T-helper 9 cell (primary cell): ENCODE data around the gene STXBP6.

Source experiments
- DNase-seq: peaks from one replicate; pipeline ENCODE4 v3.0.0-alpha.2; 2020
- total RNA-seq, 2 donors: gene quantifications; one replicate each; lab custom pipeline; 2026; lab: John Stamatoyannopoulos, UW

Gene STXBP6
- 0 reads per million in 2 donors for total RNA-seq

DNA sequence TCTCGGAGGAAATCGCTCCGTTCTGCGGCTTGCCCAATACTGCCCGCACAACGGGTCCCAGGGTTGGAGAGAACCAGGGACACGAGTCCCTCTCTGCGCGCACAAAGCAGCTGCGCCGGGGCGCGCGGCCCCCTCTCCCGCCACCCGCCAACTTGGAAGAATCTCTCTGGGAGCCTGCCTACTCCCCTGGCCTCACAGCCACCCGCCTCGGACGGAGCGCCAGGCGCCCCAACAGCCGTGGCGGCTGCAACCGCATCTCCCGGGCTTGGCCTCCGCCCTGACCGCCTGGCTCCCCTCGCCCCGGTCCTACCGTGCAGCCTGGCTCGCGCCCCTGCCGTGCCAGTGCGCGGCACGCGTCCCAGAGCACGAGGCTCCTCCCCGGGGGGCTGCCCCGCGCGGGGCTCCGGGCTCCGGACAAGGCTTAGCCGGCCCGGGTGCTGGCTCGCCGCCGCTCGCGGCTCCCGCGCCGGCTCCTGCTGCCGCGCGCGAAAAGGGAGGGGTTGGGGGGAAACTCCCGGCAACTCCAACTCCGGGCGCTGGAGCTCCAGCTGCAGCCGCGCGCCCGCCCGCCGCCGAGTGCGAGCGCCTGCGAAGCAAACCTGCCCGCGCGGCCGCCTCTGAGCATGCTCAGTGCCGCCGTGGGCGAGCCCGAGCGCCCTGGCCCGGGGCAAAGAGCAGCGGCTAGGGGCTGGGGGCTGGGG lies at the start of gene STXBP6:
TSS of gene STXBP6 (minus strand) at position 580 of the 701 bp plus-strand sequence. CDS start 75,329 bp downstream, outside the sequence.
- no peak for DNase-seq

GRCh38 chr14:25097120-25097519 lies 47.2 kb upstream of the STXBP6 start:
- DNase-seq: no peak

DNA sequence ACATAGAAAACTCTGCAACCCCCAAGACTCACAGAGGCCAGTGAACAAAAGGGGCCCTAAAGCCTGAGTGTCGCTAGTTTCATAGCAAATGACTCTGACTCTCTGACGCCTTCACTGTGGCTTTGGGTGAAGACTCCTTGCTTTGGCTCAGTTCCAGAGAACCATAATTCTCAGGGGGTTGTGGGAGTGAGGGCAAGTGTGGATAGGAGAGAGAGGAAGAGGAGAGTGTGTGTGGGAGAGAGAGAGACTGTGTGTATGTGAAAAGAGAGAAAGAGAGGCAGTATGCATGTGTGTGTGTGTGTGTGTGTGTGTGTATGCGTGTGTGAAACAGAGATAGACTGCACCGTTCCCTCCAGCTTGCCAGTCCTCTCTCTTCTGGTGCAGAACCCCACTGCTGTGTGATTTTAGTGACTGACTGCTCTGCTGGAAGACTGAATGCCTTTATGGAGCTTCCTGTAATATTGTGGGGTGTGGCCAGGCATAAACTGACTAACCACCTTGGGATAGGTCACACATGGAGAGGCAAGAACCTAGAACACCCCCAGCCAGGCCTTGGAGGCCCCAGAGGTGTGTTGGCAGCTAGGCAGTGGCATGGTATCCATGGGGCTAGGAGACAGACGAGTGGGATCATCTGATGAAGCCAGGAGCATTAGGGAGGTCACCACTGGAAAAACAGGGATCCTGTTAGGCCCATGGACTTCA lies 45.9 kb upstream of the STXBP6 start:
- no peak for DNase-seq

- no peak for DNase-seq
Observed at GRCh38 chr14:25094171-25094907, 44.4 kb upstream of the STXBP6 start.

DNA sequence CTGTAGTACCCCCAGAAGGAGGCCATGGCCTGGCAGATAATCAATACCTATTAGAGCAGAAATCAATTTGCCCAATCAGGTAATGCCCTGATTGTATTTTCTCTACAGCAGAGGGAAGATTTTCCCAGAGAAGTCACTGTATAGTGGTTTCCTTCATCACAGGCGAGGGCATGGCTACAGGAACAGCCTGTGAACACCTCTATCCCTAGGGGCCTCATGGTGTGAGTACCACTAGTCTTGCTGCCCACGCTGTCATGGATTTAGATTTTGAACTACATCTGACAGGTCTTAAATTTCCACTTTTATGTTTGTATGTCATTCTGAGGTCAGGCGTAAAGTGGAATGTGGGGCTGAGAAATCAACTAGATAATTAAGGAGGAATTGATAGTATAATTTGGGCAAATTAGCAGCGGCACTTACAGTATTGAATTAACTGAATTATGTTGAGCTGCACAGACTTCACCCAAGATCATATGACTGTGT lies 42.4 kb upstream of the STXBP6 start:
- DNase-seq: no peak

DNA sequence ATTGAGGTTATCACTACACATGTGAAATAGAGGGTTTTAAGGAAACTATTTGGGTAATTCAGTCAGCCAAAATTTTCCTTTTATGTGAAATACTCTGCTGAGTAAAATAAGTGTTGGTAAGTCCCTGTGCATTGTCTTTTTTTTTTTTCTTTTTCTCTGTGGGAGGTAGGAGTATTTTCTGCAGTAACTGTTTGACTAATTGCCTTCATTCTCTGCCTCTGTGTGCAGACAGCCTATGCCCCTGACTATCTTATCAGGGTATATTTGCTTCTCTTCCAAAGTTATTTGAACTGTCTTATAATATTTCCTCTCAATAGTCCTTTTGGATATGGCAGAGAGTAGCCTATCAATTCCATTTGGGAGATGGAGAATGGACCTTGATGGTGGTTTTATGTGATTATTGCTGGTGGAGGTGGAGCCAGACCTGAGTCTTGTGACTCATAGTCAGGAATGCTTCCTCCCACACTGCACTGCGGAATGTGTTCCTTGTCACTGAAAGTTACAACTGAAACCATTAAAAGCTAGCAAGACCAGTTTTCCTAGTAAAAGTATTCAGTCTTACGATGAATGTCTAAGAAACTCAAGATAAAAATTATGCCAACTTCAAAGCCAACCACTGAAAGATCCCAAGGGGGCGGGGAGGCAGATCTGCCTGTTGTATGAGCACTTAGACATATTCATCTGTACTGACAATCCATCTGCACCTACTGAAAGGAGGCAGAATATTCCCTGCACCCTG lies 40.9 kb upstream of the STXBP6 start:
- DNase-seq: no peak

GRCh38 chr14:25090256-25090655 lies 40.3 kb upstream of the STXBP6 start:
- no peak for DNase-seq

GRCh38 chr14:25089496-25089895 lies 39.5 kb upstream of the STXBP6 start:
- no peak for DNase-seq

GRCh38 chr14:25086821-25087396 lies 37.0 kb upstream of the STXBP6 start:
- no peak for DNase-seq

- DNase-seq: no peak
Observed at GRCh38 chr14:25086081-25086480, 36.1 kb upstream of the STXBP6 start.

DNA sequence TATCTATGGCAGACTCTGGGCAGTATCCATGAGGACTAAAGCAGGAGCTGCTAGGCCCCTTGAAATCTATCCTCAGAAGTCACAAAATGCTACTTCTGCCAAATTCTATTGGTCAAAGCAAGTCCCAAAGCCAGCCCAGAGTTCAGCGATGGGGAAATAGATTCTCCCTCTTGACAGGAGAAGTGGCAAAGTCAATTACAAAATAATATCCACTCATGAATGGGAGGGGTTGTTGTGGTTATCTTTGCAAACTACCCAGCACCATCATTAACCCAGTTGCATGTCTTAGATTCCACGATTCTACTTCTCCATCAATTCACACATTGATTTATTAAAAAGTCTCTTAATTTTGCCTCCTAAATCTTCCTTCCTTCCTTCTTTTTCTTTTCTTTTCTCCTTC lies 30.7 kb upstream of the STXBP6 start:
- no peak for DNase-seq

DNA sequence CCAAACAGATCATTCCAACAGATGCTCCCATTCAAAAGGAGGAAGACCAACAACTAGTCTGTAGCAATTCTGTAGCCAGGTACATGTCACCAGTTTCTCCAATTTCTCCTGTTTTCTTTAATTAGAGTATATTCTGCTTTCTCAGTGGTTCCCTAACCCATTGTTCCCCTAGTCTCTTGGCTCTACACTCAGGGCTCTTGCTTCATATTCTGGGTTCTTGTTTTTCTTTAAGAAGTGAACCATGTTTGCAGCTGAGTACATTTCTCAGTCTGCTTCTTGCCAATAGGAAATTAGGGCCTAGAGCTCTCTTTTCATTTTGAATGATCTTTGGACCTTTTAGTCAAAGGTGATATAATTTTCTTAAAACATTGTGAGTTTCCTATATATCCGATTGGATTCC lies 29.4 kb upstream of the STXBP6 start:
- no peak for DNase-seq

GRCh38 chr14:25074099-25074685 lies 24.2 kb upstream of the STXBP6 start:
- DNase-seq: no peak

DNA sequence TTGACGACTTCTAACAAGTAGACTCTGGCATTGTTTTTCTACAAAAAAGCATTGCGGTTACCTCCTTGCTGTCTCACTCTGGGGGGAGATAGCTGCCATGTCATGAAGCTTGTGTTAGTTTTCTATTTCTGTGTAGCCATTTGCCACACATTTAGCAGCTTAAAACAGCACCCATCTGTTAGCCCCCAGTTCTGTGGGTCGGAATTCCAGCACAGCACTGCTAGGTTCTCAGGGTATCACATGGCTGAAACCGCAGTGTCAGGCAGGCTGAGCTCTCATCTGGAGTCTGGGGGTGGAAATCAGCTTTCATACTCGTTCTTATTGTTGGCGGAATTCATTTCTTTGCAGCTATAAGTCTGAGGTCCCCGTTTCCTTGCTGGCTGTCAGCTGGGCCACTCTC lies 19.9 kb upstream of the STXBP6 start:
- no peak for DNase-seq

GRCh38 chr14:25067600-25067999 lies 17.7 kb upstream of the STXBP6 start:
- DNase-seq: no peak

- DNase-seq: no peak
Observed at GRCh38 chr14:25062022-25062321, 12.0 kb upstream of the STXBP6 start.

DNA sequence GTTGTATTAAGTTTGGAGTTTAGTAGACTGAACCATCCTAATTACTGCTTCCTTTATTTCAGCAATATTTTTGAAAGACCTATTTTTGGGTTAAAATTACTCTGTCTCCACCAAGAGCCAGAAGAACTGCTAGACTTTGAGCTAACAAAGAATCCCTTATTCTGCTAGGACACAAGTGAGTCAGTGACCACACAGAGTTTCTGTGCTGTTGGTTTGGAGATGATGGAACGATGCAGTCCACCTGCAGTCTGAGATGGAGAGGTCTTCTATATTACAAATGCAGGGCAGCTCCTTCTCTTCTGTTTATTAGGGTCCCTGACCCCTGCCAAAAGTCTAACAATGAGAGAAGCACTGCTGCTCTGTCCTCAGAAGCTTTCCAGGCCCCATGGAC lies 6.7 kb upstream of the STXBP6 start:
- DNase-seq: no peak

DNA sequence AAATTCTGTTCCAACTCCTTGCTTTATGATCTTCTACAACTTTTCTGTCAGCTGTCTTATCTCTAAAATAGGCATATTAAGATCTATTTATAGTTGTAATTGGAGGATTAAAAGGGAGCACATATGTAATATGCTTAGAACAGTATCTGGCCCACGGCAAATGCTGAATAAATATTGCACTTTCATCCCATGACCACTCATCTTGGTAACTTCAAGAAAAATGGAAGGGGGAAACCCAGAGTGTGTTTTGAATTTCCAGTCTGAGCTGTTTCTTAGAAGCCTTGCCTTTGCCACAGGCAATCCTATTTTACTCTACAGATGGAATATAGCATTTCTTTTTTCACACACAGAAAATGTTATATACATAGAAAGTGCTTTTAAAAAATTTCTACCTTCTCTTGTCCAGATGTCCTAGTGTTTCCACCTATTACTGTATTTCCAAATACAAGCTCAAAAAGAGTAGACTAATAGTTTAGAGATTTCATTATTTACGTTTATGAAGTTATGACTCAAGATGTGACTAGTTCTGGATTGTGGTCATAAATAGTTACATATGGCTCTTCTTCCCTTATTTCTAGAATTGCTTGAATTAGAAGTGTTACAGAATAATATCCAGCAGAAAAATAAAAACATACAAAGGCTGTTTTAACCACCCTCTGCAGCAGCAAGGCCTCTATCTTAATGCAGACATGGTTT lies 6.2 kb upstream of the STXBP6 start:
- DNase-seq: no peak

GRCh38 chr14:25055005-25055404 lies 5.1 kb upstream of the STXBP6 start:
- no peak for DNase-seq

DNA sequence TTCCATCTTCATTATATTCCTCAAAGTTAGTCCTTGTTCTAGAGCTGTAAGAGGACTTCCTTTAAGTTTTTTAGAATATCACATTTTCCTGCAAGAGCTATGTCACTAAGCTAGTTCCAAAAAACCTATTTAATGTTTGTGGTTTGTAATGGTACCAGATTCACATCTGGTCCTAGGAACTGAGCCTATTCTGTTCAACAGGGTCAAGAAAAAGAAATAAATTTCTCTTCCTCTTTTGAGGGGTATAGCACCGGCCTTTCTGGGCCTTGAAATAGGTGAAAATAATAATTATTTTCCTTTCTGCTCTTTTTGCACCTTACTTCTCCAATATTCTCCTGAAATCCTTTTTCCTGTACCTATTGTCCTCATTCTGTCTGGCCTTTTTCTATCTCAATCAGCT lies 3.6 kb upstream of the STXBP6 start:
- no peak for DNase-seq

GRCh38 chr14:25052921-25053320 lies 3.0 kb upstream of the STXBP6 start:
- DNase-seq: no peak

DNA sequence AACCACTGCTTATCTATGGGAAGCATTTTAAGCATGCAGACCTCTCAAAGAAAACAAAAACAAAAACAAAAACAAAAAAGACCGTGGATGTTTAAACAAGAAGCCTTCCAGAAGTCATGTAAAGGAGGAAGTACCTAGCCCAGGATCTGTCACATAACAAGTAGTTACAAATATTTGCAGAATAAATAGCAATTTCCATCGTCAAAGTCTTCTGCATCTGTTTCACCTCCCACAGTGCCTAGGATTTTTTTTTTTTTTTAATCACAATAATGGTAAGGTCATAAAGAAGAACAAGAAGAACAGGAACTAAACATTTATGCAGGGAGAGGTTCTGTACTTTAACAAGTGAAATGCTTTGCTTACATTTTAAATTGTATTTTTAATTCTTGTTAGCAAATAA lies 2.4 kb upstream of the STXBP6 start:
- no peak for DNase-seq
